Upper lobe of left lung (tissue), 6 donors: ENCODE measurements around the gene MAP4K1. TPM values are rescaled to one million over a fixed set of nuclear protein-coding genes. Genes with fewer than 3 reads are reported as not detected.

Experiments
- ATAC-seq, 2 donors: fragments of 200-7000 bp; cut with Tn5 transposase; one replicate each; pipeline ENCODE4 v1.9.1; 2022; ENCODE audit warnings: mild to moderate bottlenecking in 2 of 2, moderate library complexity in 2 of 2; ENCODE audit not compliant: low FRiP score in 2 of 2
- DNase-seq, 2 donors: peaks; one replicate each; pipeline ENCODE4 v3.0.0-alpha.2; 2019 to 2020
- H3K27ac ChIP-seq, 4 donors: fragments of 200-600 bp; sonication (generic); one replicate each; pipeline ENCODE4 v1.5.1; 2016 to 2019
- H3K27me3 ChIP-seq, 4 donors: fragments of 200-600 bp; sonication (generic); one replicate each; pipeline ENCODE4 v1.5.1; 2017 to 2019
- H3K36me3 ChIP-seq, 4 donors: fragments of 200-600 bp; sonication (generic); one replicate each; pipeline ENCODE4 v1.5.1; 2016 to 2019
- H3K4me1 ChIP-seq, 4 donors: fragments of 200-600 bp; sonication (generic); one replicate each; pipeline ENCODE4 v1.5.1; 2018 to 2019
- H3K4me3 ChIP-seq, 4 donors: fragments of 200-600 bp; sonication (generic); one replicate each; pipeline ENCODE4 v1.5.1; 2017 to 2019; ENCODE audit warnings: mild to moderate bottlenecking in 2 of 4, moderate library complexity in 1 of 4
- H3K9me3 ChIP-seq, 4 donors: fragments of 200-600 bp; sonication (generic); one replicate each; pipeline ENCODE4 v1.5.1; 2018 to 2019
- EP300 ChIP-seq, 4 donors: sonication (generic); formaldehyde crosslinking; IDR thresholded peaks; one replicate each; pipeline ENCODE4 v1.5.1; 2017; ENCODE audit warnings: antibody characterized with exemption in 4 of 4, control low read depth in 2 of 4
- POLR2A ChIP-seq, 4 donors: fragments of 450-650 bp; IDR thresholded peaks; one replicate each; pipeline ENCODE4 v1.5.1; 2016 to 2017; ENCODE audit warnings: antibody characterized with exemption in 4 of 4, mild to moderate bottlenecking in 2 of 4
- POLR2AphosphoS5 ChIP-seq, 2 donors: sonication (generic); formaldehyde crosslinking; IDR thresholded peaks; one replicate each; pipeline ENCODE4 v1.5.1; 2017; ENCODE audit warnings: antibody characterized with exemption in 2 of 2
- WGBS, 2 donors: methylation state at CpG; one replicate each; pipeline ENCODE4 v1.1.5; 2017 to 2018; 5-methylcytosine and 5-hydroxymethylcytosine counted together
- total RNA-seq, 6 donors: library from RNA; depleted of rRNA in 4 of 6; stranded (reverse); fragments of >200 nt in 4 of 6; gene quantifications; one replicate each; pipeline versions ENCODE4 v1.1.0 to v1.2.1, GENCODE V29; 2016 to 2021
- TF ChIP-seq, protein P1 (sequence below), 6 experiments: fragments of 450-650 bp in 4 of 6; fragments of 200-600 bp in 2 of 6; sonication (generic) in 2 of 6; IDR thresholded peaks; one replicate each; pipeline ENCODE4 v1.5.1; 2016 to 2019; ENCODE audit warnings: antibody characterized with exemption in 6 of 6
- donor health status: DM: no; HTN: no; CAD: no; lungs with moderate emphysema.
- donor health status: DM: no; HTN: yes; CAD: no; lungs with severe emphysema.

The MAP4K1 gene
- total RNA-seq, 6 donors from 2014 or later = 6.2 to 28.3 (median 9.9) TPM

DNA sequence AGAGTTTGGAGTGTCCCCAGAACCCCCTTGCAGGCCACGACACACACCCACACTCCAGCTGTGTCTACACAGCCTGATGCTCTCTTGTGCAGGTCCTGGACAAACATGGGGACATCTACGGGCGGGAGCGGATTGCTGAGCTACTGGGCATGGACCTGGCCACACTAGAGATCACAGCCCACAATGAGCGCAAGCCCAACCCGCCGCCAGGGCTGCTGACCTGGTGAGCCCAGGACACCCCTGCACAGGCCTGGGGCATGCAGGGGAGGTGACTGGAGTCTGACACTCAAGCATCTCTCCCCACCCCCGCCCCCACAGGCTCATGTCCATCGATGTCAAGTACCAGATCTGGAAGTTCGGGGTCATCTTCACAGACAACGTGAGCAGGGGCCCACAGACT, 39.9 kb downstream of the MAP4K1 start:
- H3K4me1 ChIP-seq = peaks cover 0 to 6% (median 0%) of the 10 kb centered on the region in 4 donors
- 85% methylated on average over 11 of the region's 11 CpGs; no CpG with 5 or more reads in 1 of the 2 donors for WGBS, 2 donors
- H3K9me3 ChIP-seq = no peaks in the 10 kb centered on the region
- H3K27me3 ChIP-seq = no peaks in the 10 kb centered on the region
- DNase-seq (peak in 1 of 2 donors; percentile 47), ATAC-seq (no peak)
- H3K36me3 ChIP-seq = no peaks in the 10 kb centered on the region
- H3K4me3 ChIP-seq = no peak overlapping the region
- no peak overlapping the region for H3K27ac ChIP-seq
- TF ChIP-seq, protein P1, sequence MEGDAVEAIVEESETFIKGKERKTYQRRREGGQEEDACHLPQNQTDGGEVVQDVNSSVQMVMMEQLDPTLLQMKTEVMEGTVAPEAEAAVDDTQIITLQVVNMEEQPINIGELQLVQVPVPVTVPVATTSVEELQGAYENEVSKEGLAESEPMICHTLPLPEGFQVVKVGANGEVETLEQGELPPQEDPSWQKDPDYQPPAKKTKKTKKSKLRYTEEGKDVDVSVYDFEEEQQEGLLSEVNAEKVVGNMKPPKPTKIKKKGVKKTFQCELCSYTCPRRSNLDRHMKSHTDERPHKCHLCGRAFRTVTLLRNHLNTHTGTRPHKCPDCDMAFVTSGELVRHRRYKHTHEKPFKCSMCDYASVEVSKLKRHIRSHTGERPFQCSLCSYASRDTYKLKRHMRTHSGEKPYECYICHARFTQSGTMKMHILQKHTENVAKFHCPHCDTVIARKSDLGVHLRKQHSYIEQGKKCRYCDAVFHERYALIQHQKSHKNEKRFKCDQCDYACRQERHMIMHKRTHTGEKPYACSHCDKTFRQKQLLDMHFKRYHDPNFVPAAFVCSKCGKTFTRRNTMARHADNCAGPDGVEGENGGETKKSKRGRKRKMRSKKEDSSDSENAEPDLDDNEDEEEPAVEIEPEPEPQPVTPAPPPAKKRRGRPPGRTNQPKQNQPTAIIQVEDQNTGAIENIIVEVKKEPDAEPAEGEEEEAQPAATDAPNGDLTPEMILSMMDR (IDR thresholded peaks at IDR 0.05) = no peak
- TF ChIP-seq POLR2A (IDR thresholded peaks at IDR 0.05) (no peak), POLR2AphosphoS5 (IDR thresholded peaks at IDR 0.05) (no peak), EP300 (IDR thresholded peaks at IDR 0.05) (no peak)

DNA sequence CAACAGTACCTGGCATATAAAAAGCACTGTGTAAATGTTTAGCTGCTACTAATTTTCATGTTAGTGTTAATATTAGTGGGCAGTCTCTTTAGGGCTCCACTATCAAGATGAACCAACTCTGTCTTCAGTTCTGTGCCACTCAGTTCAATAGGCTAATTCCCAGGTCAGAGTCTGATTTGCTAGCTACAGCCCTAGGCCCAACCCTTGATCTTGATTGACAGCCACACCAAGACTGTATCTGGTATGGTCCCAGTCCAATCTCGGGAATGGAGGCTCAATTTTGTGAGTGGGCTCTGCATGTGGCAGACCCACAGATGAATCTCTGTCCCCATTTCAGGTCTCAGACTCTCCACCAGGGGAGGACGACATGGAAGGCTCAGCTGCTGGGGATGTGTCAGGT, 46.1 kb downstream of the MAP4K1 start:
- TF ChIP-seq POLR2AphosphoS5 (IDR thresholded peaks at IDR 0.05) = no peak
- TF ChIP-seq EP300 (IDR thresholded peaks at IDR 0.05) = no peak
- no peak for TF ChIP-seq POLR2A (IDR thresholded peaks at IDR 0.05)
- TF ChIP-seq, protein P1 (IDR thresholded peaks at IDR 0.05) = no peak
- H3K9me3 ChIP-seq = no peaks in the 10 kb centered on the region
- H3K27me3 ChIP-seq = no peaks in the 10 kb centered on the region
- H3K4me3 ChIP-seq = no peak overlapping the region
- no peaks in the 10 kb centered on the region for H3K4me1 ChIP-seq
- H3K36me3 ChIP-seq = no peaks in the 10 kb centered on the region
- DNase-seq (no peak), ATAC-seq (no peak)
- WGBS, 2 donors = 83 to 88% methylated on average over 2 of the region's 2 CpGs
- no peak overlapping the region for H3K27ac ChIP-seq

DNA sequence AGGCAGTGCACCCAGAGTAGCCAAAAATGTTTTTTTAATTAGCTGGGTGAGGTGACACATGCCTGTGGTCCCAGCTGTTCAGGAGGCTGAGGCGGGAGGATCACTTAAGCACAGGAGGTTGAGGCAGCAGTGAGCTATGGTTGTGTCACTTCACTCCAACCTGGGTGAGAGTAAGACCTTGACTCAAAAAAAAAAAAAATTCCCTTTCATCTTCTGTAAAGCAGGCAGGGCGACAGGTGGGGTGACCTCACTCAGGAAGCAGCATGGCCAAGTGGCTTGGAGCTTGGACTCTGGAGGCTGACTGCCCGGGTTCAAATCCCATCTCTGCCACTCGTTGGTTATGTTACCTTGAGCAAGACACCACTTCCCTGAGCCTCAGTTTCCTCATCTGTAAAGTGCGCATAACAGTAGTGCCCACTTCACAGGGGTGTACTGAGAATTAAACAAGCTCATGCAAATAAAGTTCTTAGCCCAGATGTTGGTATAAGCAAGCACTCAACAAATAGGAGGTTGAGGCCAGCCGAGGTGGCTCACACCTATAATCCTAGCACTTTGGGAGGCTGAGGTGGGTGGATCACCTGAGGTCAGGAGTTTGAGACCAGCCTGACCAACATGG, 48.3 kb downstream of the MAP4K1 start:
- TF ChIP-seq POLR2AphosphoS5 (IDR thresholded peaks at IDR 0.05) (no peak), POLR2A (IDR thresholded peaks at IDR 0.05) (no peak), EP300 (IDR thresholded peaks at IDR 0.05) (no peak)
- TF ChIP-seq, protein P1 (IDR thresholded peaks at IDR 0.05) = no peak
- Histone ChIP-seq H3K4me3 (no peak overlapping the region), H3K36me3 (no peaks in the 10 kb centered on the region), H3K27ac (no peak overlapping the region), H3K9me3 (no peaks in the 10 kb centered on the region), H3K27me3 (peaks cover 0 to 10% (median 3%) of the 10 kb centered on the region in 4 donors), H3K4me1 (peaks cover 5 to 11% (median 8%) of the 10 kb centered on the region in 4 donors)
- DNase-seq = no peak
- WGBS, 2 donors = 78% methylated on average over 5 to 6 of the region's 6 CpGs
- no peak for ATAC-seq

DNA sequence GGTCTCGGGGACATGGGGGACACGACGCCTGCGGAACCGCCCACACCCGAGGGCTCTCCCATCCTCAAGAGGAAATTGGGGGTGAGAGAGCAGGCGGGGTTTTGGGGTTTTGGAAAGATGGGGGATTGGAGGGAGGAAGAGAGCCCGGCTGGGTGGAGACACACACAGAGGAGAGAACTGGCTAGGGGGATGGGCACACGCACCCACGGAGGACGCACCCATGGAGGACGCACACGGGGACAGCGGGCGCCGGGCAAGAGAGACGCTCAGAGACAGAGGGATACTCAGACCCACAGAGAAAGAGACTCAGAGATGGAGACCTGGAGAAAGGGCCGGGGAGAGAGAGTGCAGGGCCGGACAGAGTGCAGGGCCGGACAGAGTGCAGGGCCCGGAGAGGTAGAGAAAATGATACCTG, 52.1 kb downstream of the MAP4K1 start:
- no peaks in the 10 kb centered on the region for H3K9me3 ChIP-seq
- ATAC-seq (no peak), DNase-seq (no peak)
- H3K27me3 ChIP-seq = peaks cover 0 to 10% (median 3%) of the 10 kb centered on the region in 4 donors
- peaks cover 5 to 12% (median 8%) of the 10 kb centered on the region in 4 donors for H3K4me1 ChIP-seq
- WGBS, 2 donors = 53 to 61% methylated on average over 21 of the region's 21 CpGs
- no peak overlapping the region for H3K27ac ChIP-seq
- no peak for TF ChIP-seq POLR2A (IDR thresholded peaks at IDR 0.05)
- TF ChIP-seq, protein P1 (IDR thresholded peaks at IDR 0.05) = no peak
- TF ChIP-seq POLR2AphosphoS5 (IDR thresholded peaks at IDR 0.05) = no peak
- no peak for TF ChIP-seq EP300 (IDR thresholded peaks at IDR 0.05)
- H3K36me3 ChIP-seq = no peaks in the 10 kb centered on the region
- peak overlapping the region in 3 of 4 donors; percentile 38 to 45 (median 41) for H3K4me3 ChIP-seq
